Activated CD4-positive, alpha-beta T cell treated with anti-CD3 and anti-CD28 coated beads for 4 hours (primary cell): ENCODE measurements around the gene PNCK.
"Not testable (repeated sequence)": the region's sequence is repeated elsewhere in the genome, so short reads cannot be mapped to it uniquely, and the experiment has no call there.

Source experiments
- DNase-seq, 2 donors: peaks; one replicate each; pipeline ENCODE4 v3.0.0-alpha.2; 2020

PNCK gene

DNA sequence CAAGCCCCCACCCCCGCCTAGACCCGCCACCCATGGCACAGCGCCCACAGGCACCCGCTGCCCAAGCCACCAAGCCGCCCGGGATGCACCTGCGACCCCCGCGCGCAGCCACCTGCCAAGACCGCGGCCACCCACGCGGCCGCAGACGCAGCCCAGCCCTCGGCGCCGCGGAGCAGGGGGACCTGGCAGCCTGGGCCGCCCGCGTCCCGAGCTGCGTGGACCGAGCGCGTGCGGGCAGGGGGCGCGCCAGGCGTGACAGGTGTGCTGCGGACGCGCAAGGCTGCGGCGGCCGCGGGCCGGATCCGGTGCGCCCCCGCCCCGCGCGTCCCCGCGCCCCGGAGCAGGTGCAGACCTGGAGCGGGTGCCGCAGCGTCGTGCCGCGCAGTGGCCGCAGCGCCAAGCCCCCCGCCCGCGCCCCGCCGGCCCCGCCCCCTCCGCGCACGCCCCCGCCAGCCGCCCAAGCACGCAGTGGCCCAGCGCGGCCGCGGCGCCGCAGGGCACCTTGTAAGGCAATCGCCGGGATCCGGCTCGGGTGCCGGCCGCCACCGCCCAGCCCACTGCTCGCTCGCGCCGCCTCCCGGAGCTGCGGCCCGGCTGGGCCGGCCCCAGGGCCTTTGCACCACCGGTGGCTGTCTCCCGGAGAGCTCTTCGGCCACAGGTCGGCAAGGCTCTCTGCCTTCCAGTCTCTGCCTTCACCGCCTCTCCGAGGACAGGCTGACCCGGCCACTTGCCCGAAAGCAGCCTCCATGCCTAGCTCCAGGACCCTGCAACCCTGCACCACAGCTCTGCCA lies at the start of gene PNCK:
Gene PNCK (minus strand): TSS at position 386 of the 791 bp plus-strand sequence. CDS start 737 bp downstream, outside the sequence.
- DNase-seq, result no peak

DNA sequence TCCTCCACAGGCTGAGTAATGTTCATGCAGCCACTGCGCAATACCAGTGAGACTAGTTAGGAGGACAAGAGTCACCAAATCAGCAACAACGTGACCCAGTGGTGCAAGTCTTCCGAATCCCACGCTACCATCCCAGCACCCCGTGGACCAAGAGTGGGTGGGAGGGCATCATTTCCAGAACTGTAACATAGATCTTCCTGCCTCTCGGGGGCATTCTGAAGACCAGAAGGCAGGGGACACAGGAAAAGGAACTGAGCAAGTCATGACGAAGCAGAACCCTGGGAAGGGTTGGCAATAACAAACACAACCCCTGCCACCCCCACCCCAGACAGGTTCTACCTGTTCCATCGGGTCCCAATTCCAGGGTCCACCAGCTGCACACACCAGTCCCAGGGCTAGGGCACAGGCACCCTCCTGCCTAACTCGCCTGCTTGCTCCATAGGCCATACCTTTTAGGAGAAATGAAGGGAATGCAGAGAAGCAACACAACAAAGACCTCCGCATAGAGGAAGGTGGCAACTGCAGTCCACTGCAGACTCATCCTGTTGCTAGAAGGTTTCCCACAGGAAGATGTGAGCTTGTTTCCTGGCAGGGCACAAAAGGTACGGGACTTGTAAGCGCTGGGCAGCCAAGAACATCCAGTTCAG lies 49.2 kb upstream of the PNCK start:
- no peak for DNase-seq

DNA sequence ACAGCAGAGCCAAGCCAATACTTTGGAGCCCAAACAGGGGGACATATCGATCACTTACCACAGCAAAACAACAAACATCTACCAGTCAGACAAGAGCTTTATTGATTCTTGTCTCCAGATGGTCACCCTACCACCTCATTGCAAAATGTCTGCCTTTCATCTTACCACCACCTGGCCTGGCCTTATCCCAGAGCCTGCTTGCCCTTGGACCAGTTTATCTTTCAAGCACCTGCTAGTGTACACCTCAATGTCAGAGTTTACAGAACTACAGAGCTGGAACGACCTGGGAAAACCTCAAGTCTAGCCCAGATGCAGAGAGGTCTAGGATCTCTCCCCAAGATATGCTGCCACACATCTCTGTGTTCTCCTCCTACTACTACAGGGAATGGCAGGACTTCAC lies 46.1 kb upstream of the PNCK start:
- no peak for DNase-seq

DNA sequence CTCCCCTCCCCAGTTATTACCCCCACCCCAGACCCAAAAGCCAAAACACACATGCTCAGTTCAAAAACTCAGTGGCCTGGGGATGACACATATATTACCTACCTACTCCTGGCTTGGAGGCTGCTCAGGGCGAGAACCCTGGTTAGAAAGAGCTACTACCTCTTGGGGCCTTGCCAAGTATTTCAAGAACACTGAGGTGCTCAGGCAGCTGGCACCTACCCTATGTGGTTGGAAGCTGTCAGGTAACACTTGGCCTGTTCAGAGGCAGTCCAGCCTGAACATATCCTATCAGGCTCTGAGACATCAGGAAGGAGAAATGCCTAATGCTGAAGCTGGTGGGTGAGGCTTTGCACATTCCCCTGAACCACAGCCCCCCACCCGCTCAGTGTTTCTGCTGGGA lies 45.6 kb upstream of the PNCK start:
- DNase-seq, result no peak

DNA sequence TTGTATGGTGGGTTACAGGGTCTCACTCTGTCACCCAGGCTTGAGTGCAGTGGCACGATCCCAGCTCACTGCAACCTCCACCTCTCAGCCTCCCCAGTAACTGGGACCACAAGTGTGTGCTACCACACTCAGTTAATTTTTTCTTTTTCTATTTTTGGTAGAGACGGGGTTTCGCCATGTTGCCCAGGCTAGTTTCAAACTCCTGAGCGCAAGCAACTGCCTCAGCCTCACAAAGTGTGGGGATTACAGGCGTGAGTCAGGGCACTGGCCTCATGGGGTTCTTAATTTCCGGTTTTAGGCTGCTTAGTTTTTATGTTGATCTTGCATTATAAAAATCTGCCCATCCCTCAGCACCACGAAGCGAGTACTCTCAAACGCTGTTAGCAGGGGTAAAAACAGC lies 43.8 kb upstream of the PNCK start:
- no peak for DNase-seq

DNA sequence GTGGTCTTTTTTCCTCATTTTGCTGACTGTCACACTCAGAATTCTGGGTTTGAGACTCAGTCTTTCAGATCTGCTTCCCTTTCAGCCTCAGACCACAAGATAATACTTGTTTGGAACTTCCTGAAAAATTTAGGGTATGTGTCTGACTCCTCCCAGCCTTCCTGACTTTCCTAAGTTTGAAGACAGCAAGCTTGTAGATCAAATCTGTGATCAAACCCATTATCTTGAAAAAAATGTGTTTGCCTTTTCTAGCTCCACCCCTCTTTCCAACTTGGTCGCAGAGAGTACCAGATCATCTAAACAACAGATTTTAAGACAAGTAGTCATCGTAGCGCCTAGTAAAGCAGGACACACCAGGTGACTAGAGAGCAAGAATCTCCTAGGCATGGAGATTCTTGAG lies 40.6 kb upstream of the PNCK start:
- no peak for DNase-seq

DNA sequence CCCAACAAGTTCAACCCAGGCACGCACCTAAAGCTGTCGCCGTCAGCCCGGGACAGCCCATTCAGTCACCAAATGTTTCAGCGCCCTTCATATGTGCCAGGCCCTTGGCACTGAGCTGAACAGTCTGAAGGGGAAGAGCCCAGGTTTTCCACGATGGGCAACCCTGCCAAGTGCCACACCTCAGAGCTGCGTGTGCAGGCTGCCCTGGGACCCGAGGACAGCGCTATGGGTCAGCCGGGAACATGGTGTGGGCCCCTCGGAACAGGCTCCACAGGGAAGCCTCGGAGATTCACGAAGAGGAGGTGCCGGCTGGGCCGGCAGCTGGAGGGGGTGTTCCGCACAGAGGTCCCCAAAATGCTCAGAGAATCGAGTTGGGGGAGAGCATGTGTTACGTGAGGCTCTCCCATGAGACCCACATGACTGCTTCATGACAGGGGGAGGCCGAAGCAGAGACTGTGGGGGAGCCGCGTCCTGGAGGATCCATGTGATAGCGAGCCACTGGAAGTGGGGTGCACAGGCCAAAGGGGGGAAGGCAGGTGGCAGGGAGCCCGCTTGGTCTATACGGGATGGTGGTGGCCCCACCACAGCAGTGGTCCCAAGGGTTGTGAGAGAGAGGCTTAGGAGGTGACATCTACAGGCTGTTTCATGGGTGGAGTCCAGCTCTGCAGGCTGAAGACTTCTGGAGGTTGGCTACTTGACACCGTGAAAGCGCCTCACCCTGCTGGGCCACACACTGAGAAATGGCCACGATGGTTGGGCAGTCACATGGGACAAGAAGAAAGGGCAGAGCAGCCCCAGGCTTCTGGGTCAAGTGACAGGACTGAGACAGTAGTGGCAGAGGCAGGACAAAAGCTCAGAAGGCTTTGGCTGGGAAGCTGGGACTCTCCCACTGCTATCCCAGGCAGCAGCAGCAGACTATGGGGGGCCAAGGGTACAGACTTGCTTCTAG lies 36.4 kb upstream of the PNCK start:
- DNase-seq, result no peak

DNA sequence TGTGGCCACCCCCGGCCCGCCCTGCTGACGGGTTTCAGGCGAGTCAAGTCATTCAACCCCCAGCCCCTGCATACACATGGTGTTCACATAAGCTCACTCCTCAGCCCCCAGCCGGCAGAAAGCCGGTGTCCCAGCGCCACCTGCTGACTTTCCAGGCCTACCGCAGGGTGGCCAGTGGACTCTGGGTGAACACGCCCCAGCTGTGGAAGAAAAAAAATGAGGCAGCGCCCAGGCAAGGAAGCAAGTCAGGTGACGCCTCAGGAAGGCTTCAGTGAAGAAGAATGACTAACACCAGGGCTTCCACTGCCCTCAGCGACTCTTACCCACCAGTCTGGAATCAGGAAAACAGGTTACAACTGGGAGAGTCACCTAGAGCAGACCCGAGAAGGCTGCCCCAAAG lies 34.8 kb upstream of the PNCK start:
- DNase-seq, result peak; percentile 29 to 37

DNA sequence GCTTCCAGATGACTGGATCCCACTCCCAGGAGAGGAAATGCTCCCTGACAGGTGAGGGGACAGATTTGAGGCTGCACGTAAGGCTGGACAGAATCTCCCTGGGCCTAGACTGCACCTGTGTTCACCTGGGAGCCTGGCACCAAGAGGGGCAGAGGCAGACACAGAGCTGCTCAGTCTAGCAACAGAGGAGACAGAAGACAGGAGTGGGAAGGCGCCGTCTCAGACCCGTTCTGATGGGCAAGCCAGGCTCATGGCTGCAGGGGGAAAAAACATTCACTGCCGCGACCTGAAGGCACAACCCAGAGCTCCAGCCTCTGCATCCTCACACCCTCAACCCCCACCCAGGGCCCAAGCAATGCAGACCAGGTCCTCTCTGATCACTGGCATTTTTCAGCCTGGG lies 33.8 kb upstream of the PNCK start:
- DNase-seq, result no peak

DNA sequence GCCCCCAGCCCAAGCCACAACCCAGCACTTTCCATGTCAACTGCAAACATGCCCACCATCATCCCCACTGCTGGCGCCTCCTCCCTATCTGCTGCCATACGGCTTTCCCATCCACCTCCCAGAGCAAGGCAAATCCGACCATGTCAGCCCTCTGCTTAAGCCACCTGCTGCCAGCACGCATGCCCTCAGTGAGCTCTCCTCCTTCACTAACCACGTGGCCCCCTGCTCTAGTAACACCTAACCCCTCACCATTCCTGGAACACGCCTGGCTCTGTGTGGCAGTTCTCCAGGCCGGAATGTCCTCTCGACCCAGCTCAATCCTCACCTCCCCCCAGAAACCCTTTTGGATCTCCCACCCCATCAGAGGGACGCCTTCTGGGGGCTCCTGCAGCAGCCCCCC lies 33.2 kb upstream of the PNCK start:
- no peak for DNase-seq

DNA sequence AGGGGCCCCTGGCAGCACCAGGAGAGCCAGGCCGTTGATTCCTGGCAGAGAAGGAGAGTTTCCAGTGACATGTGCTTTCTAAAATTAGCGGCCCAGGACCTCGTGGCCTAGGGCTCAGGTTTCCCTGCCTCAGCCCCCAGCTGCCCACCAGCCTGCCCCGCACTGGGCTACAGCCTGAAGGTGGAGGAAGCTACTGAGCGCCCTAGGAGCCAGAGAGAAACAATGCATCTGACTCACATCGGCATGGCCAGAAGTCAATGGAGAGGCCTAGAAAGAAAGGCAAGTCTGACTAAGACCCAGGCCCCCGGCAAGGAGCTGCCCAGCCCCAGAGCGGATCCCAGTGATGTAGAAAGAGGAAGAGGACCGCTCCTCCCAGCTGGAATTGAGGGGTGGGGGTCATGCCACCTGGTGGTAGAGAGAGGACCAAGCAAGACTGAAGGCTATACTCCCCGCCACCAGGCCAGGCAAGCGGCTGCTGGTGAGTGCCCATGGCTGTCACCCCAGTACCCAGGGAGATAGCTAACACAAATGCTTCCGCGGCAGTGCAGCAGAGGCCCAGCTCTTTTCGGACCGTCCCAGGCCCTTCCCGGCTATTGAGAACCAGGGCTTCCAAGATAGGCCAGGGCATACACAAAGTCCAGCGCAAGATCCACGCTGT lies 31.9 kb upstream of the PNCK start:
- not testable (repeated sequence) for DNase-seq

DNA sequence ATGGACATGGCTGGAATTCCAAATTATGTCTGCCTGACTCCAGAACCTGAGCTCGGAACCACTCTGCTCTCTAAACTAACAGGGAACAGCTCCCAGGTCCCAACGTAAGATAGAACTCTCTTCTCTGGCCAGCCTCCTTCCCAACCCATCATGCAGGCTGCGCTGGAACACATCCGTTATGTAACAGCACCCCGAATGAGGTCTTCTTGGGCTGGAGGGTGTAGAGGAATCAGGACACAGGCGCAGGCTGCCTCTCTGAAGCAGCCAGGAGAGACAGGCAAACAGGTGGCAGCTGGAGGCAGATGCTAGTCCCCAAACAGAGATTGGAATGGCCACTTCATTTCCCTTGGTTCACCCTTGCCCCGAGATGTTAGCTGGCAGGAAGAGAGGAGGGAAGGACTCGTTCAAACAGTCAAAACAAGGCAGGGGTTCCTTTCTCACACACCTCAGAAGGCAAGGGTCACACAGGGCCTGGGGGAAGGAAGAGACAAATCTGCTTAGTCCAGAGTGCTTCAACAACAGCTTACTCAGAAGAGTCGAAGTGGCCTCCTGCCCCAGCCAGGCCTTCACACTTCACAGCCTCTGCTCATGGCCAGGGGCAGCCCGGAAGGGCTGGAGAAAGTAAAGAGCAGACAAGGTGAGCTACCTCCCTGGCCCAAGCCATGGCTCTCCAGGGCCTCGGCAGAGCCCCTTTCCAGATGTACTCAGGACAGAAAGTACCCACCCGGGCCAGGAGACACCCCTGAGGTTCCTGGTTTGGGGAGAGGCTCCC lies 31.2 kb upstream of the PNCK start:
- DNase-seq, result not testable (repeated sequence)

DNA sequence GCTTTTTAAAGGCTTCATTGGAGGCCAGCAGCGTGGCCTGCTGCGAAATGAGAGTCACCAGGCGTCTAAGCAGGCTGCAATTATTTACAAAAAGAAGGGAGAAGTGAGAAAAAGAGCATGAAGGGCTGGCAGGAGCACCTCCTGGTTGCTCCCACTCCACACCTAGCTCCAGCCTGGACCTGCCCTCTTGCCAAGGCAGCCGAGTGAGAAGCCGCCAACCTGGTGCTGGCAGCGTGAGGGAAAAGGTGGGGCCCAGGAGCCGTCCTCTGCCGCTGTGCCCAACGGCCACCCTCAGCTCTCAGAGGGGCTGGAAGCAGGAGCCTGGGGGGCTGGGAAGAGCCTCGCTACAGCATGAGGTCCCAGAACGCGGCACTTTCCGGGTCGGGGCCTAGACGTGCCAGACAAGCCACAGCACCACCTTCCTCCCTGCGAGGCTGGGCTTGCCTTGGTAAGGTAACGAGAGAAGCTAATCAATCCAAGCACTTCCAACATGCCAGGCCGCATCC lies 30.5 kb upstream of the PNCK start:
- no peak for DNase-seq

DNA sequence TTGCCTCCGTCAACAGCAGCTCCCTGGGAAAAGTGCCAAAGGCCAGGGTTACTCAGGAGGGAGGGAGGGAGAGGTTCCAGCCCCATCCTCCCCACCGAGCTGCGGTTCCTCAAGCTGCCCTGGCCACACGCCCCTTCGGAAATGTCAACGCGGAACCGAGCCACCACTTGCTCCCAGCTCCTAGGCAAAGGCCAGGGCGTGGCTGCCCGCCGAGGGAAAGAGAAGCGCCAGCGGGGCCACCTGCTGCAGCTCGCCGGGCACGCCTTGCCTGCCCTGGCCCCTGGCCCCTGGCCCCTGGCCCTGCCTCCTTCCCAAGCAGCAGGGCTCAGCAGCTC lies 29.4 kb upstream of the PNCK start:
- no peak for DNase-seq

DNA sequence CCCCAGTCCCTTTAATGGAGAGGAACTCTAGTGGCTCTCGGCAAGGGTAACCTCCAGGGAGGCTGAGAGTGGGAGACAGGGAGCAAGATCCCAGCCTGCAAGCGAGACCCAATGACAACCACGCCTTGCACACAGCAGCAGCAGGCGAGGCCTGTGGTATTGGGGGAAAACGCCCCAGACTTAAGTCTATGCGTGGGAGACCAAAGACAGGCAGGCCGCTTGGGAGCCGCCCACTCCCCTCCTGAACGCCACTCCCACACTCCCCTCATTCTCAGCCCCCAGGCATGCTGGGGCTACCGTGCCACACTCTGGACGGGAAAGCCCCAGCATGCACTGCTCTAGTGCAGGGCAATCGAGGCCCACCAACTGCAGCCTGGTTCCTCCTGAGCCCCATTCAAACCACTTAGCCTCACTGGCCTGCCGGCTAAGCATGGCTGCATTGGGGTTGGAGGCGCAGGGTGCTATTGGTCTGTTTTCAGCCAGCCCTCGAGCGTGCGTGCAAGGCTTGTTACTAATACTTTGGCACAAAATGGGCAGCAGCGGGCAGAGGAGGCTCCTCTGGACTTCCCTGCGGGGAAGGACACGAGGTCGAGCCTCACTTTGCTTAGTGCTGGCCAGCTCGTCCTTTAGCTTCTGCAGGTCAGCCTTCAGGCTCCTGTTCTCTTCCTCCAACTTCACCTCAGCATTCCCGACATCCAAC lies 28.9 kb upstream of the PNCK start:
- no peak for DNase-seq

DNA sequence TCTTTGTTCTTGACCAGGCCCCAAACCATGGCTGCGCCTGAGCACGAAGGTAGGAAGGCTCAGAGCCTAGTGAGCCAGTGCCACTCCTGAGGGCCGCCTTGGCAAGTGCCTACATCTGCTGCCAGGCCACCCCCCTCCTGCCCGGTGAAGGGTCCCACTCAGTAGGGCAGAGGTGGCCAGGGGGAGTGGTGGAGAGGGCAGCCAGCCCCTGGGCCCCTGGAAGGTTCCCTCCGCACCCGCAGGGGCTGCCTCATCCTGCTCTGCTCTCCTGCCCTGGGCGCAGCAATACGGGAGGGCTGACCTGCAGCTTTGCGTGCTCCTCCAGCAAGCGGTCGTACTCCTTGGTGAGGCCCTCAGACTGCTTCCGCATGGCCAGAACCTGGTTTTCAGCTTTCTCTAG lies 28.1 kb upstream of the PNCK start:
- no peak for DNase-seq

DNA sequence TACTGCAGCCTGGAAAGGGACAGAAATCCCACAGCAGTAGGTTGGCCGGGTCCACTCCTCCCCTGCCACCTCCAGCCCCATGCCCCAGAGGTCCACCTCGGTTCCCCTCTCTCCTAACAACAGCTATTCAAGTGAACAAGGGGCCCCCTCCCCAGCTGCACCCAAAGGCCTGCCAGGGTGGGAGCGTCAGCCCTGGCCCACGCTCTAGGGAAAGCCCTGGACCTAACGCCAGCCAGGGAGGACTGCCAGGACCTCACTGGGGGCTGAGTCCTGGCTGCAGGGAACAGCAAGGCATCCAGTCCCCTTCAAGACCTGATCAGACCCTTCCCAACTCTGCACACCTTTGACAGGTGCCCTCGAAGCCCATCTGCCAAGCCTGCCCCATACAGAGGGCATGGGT lies 27.4 kb upstream of the PNCK start:
- DNase-seq, result no peak

DNA sequence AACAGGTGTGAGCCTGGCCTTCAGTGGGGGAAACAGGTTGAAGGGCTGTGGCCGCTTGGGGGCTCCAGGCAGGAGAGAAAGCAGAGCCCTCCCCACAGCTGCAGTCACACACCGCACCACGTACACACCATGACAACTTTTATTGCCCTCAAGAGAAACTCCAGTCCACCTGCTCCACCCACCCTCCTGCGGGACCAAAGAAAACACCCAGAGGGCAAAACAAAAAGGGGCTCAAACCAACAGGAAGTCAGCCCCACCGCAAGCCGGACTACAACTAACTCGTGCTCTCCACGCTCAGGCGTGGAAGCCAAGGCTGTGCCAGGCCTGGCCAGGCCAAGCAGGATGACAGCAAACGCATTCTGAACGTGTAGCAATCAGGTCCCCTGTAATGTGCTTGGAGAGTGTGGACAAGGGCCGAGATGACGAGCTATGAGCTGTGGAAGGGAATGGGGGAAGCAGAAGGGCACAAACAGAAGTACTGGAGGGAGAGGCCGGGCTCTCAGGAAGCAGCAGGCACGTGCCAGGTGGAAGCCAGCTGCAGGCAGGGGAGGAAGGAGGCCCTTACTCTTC lies 26.8 kb upstream of the PNCK start:
- DNase-seq, result no peak

DNA sequence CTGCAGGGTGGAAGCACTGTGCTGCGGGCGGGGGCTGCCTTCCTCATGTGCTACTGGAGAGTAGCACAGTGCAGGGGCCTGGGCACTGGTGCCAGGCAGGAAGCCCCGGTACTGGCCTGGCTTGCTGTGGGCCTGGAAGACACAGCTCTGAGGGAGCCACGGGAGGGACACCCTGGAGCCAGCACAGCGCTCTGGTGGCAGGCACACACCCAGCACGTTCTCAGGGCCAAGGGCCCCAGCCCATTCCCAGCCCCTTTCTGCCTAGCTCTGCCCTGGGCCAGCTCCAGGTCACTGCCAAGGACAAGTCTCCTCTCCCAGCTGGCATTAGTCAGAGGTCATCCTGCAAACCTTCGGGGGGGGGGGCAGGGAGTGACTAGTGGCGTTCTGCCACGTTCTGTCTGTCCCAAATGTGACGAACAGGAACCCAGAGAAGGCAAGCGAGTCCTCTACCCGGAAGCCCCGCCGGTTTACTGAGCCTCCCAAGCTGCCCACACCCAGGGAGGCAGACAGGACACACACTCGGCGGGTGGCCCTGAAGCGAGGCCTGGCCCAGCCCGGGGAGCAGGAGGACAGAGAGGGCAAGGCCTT lies 26.3 kb upstream of the PNCK start:
- DNase-seq, result not testable (repeated sequence)

DNA sequence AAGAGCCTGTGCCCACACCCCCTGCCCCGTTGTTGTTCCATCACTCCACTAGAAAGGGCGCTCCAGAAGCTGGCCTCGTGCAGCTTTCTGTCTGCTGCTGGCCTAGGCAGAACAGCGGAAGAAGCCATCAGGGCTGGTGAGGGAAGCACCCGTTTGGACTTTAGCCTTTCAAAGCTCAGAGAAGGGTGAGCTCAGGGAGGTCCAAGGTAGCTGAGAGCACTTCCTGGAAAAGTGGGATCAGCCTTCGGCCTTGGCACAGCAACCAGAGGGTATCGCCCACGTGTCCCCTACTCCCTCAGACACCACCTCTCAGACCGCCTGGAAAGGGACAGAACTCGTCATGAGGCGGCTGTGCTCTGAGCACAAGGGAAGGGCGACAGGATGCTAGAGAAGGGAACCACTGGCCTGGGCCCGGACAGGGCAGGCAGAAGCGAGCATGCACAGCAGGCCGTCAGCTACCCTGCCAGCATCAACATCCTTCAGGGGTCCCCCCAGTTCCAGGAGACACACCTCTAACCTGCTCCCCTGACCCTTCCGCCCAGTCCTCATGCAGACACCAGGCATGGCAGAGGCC lies 25.7 kb upstream of the PNCK start:
- not testable (repeated sequence) for DNase-seq
